WTC11 (cell line): ENCODE data around the gene MYMX. TPM values are rescaled to one million over a fixed set of nuclear protein-coding genes. Genes with fewer than 3 reads are reported as not detected.
A peak's percentile ranks its signal among the peaks of the same experiment; 100 is the strongest.

Experiments
- ATAC-seq: fragments of 200-7000 bp; cut with Tn5 transposase; 2 replicates; pipeline ENCODE4 v1.10.0; 2021; ENCODE audit warnings: mild to moderate bottlenecking, moderate library complexity
- CTCF ChIA-PET: fragments of 300-600 bp; sonication (Branson Sonifier 250); formaldehyde crosslinking; loops from one replicate; lab custom pipeline; 2021; ENCODE audit warnings: antibody characterized with exemption; lab: Charles Lee
- POLR2A ChIA-PET: fragments of 350-600 bp; sonication (Branson Sonifier 250); formaldehyde crosslinking; loops from one replicate; lab custom pipeline; 2021; ENCODE audit warnings: antibody characterized with exemption; lab: Charles Lee
- DNase-seq: peaks from one replicate; pipeline ENCODE4 v3.0.0; 2021; ENCODE audit warnings: low spot score
- H3K27ac Mint-ChIP-seq: 2 replicates; pipeline ENCODE4 v1.8.0; 2021; ENCODE audit warnings: mixed read lengths
- H3K27me3 Mint-ChIP-seq: 2 replicates; pipeline ENCODE4 v1.8.0; 2021; ENCODE audit warnings: low read depth, mild to moderate bottlenecking, moderate library complexity, mixed read lengths
- H3K36me3 Mint-ChIP-seq: 2 replicates; pipeline ENCODE4 v1.8.0; 2021; ENCODE audit warnings: mixed read lengths
- H3K4me1 Mint-ChIP-seq: 2 replicates; pipeline ENCODE4 v1.8.0; 2022; ENCODE audit warnings: mixed read lengths
- H3K4me3 Mint-ChIP-seq: 2 replicates; pipeline ENCODE4 v1.8.0; 2021; ENCODE audit warnings: mild to moderate bottlenecking, moderate library complexity, mixed read lengths
- H3K9me3 Mint-ChIP-seq: 2 replicates; pipeline ENCODE4 v1.8.0; 2021; ENCODE audit warnings: mixed read lengths
- ATF3 ChIP-seq: sonication (generic); formaldehyde crosslinking; conservative IDR thresholded peaks from 2 replicates; pipeline ENCODE4 v1.8.1; 2022; ENCODE audit warnings: mild to moderate bottlenecking, missing genetic modification reagents
- ERG ChIP-seq: fragments of 250-450 bp; sonication (Bioruptor Pico); IDR thresholded peaks from 2 replicates; pipeline ENCODE4 v1.8.0; 2021; ENCODE audit warnings: mild to moderate bottlenecking
- ETV6 ChIP-seq: sonication (generic); formaldehyde crosslinking; IDR thresholded peaks from 2 replicates; pipeline ENCODE4 v1.8.1; 2022; ENCODE audit warnings: mild to moderate bottlenecking, missing genetic modification reagents
- FOXP4 ChIP-seq: sonication (generic); formaldehyde crosslinking; IDR thresholded peaks from 2 replicates; pipeline ENCODE4 v1.8.0; 2022; ENCODE audit warnings: mild to moderate bottlenecking, missing genetic modification reagents
- GABPB1 ChIP-seq: sonication (generic); formaldehyde crosslinking; IDR thresholded peaks from 2 replicates; pipeline ENCODE4 v1.8.1; 2023; ENCODE audit warnings: mild to moderate bottlenecking, missing genetic modification reagents
- HMGA2 ChIP-seq: fragments of 250-450 bp; sonication (Bioruptor Pico); IDR thresholded peaks from 2 replicates; pipeline ENCODE4 v1.4.0; 2021; ENCODE audit warnings: mild to moderate bottlenecking, moderate library complexity
- JAZF1 ChIP-seq: fragments of 250-450 bp; sonication (Bioruptor Pico); IDR thresholded peaks from 2 replicates; pipeline ENCODE4 v1.9.0; 2021; ENCODE audit warnings: moderate library complexity, mild to moderate bottlenecking, inconsistent platforms
- MXD4 ChIP-seq: fragments of 250-450 bp; sonication (Bioruptor Pico); IDR thresholded peaks from 2 replicates; pipeline ENCODE4 v1.8.0; 2021; ENCODE audit warnings: mild to moderate bottlenecking, moderate library complexity, borderline replicate concordance
- NFATC4 ChIP-seq: fragments of 250-450 bp; sonication (Bioruptor Pico); IDR thresholded peaks from 2 replicates; pipeline ENCODE4 v1.9.0; 2021; ENCODE audit warnings: mild to moderate bottlenecking
- TEAD4 ChIP-seq: sonication (generic); formaldehyde crosslinking; IDR thresholded peaks from 2 replicates; pipeline ENCODE4 v1.8.0; 2022; ENCODE audit warnings: mild to moderate bottlenecking, missing genetic modification reagents
- TP53 ChIP-seq: sonication (generic); formaldehyde crosslinking; IDR thresholded peaks from 2 replicates; pipeline ENCODE4 v1.8.1; 2023; ENCODE audit warnings: mild to moderate bottlenecking, missing genetic modification reagents
- USF1 ChIP-seq: sonication (generic); formaldehyde crosslinking; IDR thresholded peaks from 2 replicates; pipeline ENCODE4 v1.8.0; 2022; ENCODE audit warnings: mild to moderate bottlenecking, missing genetic modification reagents
- ZNF121 ChIP-seq: sonication (generic); formaldehyde crosslinking; IDR thresholded peaks from 2 replicates; pipeline ENCODE4 v1.8.0; 2023; ENCODE audit warnings: missing genetic modification reagents
- ZNF138 ChIP-seq: sonication (generic); formaldehyde crosslinking; conservative IDR thresholded peaks from 2 replicates; pipeline ENCODE4 v1.8.1; 2022; ENCODE audit warnings: mild to moderate bottlenecking, moderate library complexity, missing genetic modification reagents
- ZNF317 ChIP-seq: sonication (generic); formaldehyde crosslinking; IDR thresholded peaks from 2 replicates; pipeline ENCODE4 v1.8.1; 2023; ENCODE audit warnings: low read depth, mild to moderate bottlenecking, moderate library complexity, missing genetic modification reagents, borderline replicate concordance
- ZNF671 ChIP-seq: fragments of 250-450 bp; sonication (Bioruptor Pico); IDR thresholded peaks from 2 replicates; pipeline ENCODE4 v1.8.0; 2021; ENCODE audit warnings: mild to moderate bottlenecking
- ZSCAN18 ChIP-seq: fragments of 250-450 bp; sonication (Bioruptor Pico); IDR thresholded peaks from 2 replicates; pipeline ENCODE4 v2.1.2; 2022; ENCODE audit warnings: mild to moderate bottlenecking, moderate library complexity
- total RNA-seq: library from RNA; stranded (reverse); gene quantifications from 3 replicates; pipeline ENCODE4 v1.2.3, GENCODE V29; 2021
- TF ChIP-seq, protein P1 (sequence below): sonication (generic); formaldehyde crosslinking; IDR thresholded peaks from 2 replicates; pipeline ENCODE4 v1.8.0; 2023; ENCODE audit warnings: missing genetic modification reagents
- TF ChIP-seq, protein P2 (sequence below): sonication (generic); formaldehyde crosslinking; IDR thresholded peaks from 2 replicates; pipeline ENCODE4 v1.8.1; 2023; ENCODE audit warnings: mild to moderate bottlenecking, missing genetic modification reagents
- TF ChIP-seq, protein P3 (sequence below): fragments of 250-450 bp; sonication (Bioruptor Pico); IDR thresholded peaks from 2 replicates; pipeline ENCODE4 v1.9.0; 2021; ENCODE audit warnings: mild to moderate bottlenecking
- TF ChIP-seq, protein P4 (sequence below): sonication (generic); formaldehyde crosslinking; IDR thresholded peaks from 2 replicates; pipeline ENCODE4 v1.8.0; 2023; ENCODE audit warnings: missing genetic modification reagents, mild to moderate bottlenecking, borderline replicate concordance
- TF ChIP-seq, protein P5 (sequence below): sonication (generic); formaldehyde crosslinking; IDR thresholded peaks from 2 replicates; pipeline ENCODE4 v1.8.1; 2023; ENCODE audit warnings: mild to moderate bottlenecking, missing genetic modification reagents, moderate library complexity

MYMX gene
- total RNA-seq, 1 experiment from 2014 or later: 3.9 TPM

- TF ChIP-seq NFATC4 (CRISPR knock-in tag) (no peak), ZNF671 (CRISPR knock-in tag) (no peak), HMGA2 (CRISPR knock-in tag) (no peak), ETV6 (CRISPR knock-in tag) (no peak), ZSCAN18 (CRISPR knock-in tag) (no peak), USF1 (CRISPR knock-in tag) (no peak), ZNF138 (CRISPR knock-in tag) (no peak), ATF3 (CRISPR knock-in tag) (no peak)
- TF ChIP-seq, protein P1, sequence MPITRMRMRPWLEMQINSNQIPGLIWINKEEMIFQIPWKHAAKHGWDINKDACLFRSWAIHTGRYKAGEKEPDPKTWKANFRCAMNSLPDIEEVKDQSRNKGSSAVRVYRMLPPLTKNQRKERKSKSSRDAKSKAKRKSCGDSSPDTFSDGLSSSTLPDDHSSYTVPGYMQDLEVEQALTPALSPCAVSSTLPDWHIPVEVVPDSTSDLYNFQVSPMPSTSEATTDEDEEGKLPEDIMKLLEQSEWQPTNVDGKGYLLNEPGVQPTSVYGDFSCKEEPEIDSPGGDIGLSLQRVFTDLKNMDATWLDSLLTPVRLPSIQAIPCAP (CRISPR knock-in tag): no peak
- TF ChIP-seq, protein P2, sequence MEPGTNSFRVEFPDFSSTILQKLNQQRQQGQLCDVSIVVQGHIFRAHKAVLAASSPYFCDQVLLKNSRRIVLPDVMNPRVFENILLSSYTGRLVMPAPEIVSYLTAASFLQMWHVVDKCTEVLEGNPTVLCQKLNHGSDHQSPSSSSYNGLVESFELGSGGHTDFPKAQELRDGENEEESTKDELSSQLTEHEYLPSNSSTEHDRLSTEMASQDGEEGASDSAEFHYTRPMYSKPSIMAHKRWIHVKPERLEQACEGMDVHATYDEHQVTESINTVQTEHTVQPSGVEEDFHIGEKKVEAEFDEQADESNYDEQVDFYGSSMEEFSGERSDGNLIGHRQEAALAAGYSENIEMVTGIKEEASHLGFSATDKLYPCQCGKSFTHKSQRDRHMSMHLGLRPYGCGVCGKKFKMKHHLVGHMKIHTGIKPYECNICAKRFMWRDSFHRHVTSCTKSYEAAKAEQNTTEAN (CRISPR knock-in tag): no peak
- TF ChIP-seq, protein P3, sequence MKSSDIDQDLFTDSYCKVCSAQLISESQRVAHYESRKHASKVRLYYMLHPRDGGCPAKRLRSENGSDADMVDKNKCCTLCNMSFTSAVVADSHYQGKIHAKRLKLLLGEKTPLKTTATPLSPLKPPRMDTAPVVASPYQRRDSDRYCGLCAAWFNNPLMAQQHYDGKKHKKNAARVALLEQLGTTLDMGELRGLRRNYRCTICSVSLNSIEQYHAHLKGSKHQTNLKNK (CRISPR knock-in tag): no peak
- TF ChIP-seq, protein P4, sequence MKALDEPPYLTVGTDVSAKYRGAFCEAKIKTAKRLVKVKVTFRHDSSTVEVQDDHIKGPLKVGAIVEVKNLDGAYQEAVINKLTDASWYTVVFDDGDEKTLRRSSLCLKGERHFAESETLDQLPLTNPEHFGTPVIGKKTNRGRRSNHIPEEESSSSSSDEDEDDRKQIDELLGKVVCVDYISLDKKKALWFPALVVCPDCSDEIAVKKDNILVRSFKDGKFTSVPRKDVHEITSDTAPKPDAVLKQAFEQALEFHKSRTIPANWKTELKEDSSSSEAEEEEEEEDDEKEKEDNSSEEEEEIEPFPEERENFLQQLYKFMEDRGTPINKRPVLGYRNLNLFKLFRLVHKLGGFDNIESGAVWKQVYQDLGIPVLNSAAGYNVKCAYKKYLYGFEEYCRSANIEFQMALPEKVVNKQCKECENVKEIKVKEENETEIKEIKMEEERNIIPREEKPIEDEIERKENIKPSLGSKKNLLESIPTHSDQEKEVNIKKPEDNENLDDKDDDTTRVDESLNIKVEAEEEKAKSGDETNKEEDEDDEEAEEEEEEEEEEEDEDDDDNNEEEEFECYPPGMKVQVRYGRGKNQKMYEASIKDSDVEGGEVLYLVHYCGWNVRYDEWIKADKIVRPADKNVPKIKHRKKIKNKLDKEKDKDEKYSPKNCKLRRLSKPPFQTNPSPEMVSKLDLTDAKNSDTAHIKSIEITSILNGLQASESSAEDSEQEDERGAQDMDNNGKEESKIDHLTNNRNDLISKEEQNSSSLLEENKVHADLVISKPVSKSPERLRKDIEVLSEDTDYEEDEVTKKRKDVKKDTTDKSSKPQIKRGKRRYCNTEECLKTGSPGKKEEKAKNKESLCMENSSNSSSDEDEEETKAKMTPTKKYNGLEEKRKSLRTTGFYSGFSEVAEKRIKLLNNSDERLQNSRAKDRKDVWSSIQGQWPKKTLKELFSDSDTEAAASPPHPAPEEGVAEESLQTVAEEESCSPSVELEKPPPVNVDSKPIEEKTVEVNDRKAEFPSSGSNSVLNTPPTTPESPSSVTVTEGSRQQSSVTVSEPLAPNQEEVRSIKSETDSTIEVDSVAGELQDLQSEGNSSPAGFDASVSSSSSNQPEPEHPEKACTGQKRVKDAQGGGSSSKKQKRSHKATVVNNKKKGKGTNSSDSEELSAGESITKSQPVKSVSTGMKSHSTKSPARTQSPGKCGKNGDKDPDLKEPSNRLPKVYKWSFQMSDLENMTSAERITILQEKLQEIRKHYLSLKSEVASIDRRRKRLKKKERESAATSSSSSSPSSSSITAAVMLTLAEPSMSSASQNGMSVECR: no peak
- TF ChIP-seq, protein P5, sequence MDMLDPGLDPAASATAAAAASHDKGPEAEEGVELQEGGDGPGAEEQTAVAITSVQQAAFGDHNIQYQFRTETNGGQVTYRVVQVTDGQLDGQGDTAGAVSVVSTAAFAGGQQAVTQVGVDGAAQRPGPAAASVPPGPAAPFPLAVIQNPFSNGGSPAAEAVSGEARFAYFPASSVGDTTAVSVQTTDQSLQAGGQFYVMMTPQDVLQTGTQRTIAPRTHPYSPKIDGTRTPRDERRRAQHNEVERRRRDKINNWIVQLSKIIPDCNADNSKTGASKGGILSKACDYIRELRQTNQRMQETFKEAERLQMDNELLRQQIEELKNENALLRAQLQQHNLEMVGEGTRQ: no peak
These were observed 11.7 kb downstream of the MYMX start (continued) for GRCh38 chr6:44228433-44228832.

- H3K27me3 Mint-ChIP-seq: no peaks in the 10 kb centered on the region
- H3K27ac Mint-ChIP-seq: peak overlapping the region; percentile 36; the same call in 1 of the 2 replicates
- DNase-seq: no peak
- CTCF ChIA-PET: interaction anchor here (10.7 kb wide), 1 partner anchor 7 kb away, joined by 174 read pairs; no protein-coding TSS in a partner anchor
- POLR2A ChIA-PET: no interaction called here
- H3K4me3 Mint-ChIP-seq: no peak overlapping the region
- ATAC-seq: no peak
- H3K4me1 Mint-ChIP-seq: peaks cover 38% of the 10 kb centered on the region
- H3K36me3 Mint-ChIP-seq: peaks cover 48% of the 10 kb centered on the region
- H3K9me3 Mint-ChIP-seq: no peaks in the 10 kb centered on the region
- TF ChIP-seq TEAD4 (no peak), TP53 (CRISPR knock-in tag) (no peak), FOXP4 (no peak), NFATC4 (CRISPR knock-in tag) (no peak), MXD4 (CRISPR knock-in tag) (no peak), JAZF1 (no peak), ZNF317 (no peak), GABPB1 (CRISPR knock-in tag) (no peak), ZNF121 (no peak), ERG (no peak)
These were observed 12.1 kb downstream of the MYMX start for GRCh38 chr6:44228836-44229235.
